ENCODE data around the gene FDPS. TPM values are rescaled to one million over a fixed set of nuclear protein-coding genes. Genes with fewer than 3 reads are reported as not detected.

The FDPS gene
- polyA plus RNA-seq, 1 experiment: 126 TPM

DNA sequence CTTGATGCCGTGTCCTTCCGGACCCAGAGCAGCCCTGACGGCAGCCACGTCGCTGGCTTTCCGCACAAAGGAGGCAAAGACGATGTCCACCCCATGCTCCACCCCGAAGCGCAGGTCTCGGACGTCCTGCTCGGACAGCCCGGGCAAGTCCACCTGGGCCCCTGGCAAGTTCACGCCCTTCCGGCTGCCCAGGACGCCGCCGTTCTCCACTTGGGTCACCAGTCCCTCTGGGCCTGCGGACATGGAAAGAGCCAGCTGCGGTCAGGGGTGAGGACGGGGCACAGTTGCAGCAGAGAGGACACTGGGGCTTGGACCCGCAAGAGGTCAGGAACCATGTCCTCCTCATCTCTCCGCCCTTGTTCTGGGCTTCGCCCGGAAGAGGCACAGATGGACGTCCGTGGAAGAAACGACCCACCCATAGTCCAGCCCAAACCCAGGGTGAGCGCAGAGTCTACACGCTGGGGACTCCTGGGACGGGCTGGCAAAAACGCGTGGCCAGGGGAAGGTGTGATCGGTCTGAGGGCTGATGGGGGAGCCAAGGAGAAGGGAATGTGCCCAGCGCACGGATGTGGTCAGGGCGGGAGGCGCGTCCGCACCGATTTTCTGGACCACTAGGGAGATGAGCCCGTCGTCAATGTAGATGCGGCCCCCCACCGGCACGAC, 14.0 kb upstream of the FDPS start:
- no peak overlapping the region for H3K4me3 ChIP-seq (ENCODE audit: low read depth, low read length)
- DNase-seq (ENCODE audit: low read depth): no peak
- CTCF ChIA-PET: no interaction called here
- peaks cover 37% of the 10 kb centered on the region for H3K27me3 ChIP-seq (ENCODE audit: control insufficient read depth, insufficient read depth, low read length)
- TF ChIP-seq, protein P1, sequence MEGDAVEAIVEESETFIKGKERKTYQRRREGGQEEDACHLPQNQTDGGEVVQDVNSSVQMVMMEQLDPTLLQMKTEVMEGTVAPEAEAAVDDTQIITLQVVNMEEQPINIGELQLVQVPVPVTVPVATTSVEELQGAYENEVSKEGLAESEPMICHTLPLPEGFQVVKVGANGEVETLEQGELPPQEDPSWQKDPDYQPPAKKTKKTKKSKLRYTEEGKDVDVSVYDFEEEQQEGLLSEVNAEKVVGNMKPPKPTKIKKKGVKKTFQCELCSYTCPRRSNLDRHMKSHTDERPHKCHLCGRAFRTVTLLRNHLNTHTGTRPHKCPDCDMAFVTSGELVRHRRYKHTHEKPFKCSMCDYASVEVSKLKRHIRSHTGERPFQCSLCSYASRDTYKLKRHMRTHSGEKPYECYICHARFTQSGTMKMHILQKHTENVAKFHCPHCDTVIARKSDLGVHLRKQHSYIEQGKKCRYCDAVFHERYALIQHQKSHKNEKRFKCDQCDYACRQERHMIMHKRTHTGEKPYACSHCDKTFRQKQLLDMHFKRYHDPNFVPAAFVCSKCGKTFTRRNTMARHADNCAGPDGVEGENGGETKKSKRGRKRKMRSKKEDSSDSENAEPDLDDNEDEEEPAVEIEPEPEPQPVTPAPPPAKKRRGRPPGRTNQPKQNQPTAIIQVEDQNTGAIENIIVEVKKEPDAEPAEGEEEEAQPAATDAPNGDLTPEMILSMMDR (IDR thresholded peaks at IDR 0.05; ENCODE audit: insufficient read depth, low read depth, low read length): no peak
- H3K36me3 ChIP-seq (ENCODE audit: control insufficient read depth, insufficient read depth, low read length): no peaks in the 10 kb centered on the region
- POLR2A ChIA-PET: no interaction called here

DNA sequence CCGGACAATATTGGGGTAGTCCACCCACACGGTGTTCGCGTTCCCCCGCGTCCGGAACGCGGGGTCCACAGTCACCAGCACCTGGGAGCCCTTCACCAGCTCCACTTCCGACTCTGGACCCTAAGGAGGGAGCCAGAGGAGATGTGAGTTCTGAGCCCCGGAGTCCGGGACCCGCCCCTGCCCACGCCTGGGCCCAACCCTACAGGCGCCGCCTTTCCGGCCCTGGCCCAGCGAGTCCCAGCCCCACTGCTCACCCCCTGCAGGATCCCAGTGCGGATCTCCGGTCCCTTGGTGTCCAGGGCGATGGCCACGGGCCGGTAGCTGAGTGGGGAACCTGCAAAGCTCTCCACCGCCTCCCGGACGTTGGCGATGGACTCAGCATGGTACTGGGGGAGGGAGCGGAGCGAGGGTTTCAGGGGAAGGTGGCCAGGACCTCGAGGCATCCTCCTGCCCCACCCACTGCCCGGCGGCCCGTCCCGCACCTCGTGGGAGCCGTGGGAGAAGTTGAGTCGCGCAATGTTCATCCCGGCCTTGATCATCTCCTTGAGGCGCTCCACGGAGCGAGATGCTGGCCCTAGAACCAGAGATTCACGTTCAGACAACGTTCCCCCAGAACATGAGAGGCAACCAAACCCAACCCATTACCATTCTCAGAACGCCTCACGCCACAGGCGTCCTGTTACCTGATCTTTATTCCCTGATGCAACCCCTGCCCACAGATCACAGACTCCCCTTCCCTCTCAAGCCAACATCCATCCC, 13.3 kb upstream of the FDPS start:
- TF ChIP-seq, protein P1 (IDR thresholded peaks at IDR 0.05; ENCODE audit: insufficient read depth, low read depth, low read length): no peak
- ChIA-PET POLR2A (no interaction called here), CTCF (no interaction called here)
- H3K27me3 ChIP-seq (ENCODE audit: control insufficient read depth, insufficient read depth, low read length): peaks cover 37% of the 10 kb centered on the region
- no peak overlapping the region for H3K4me3 ChIP-seq (ENCODE audit: low read depth, low read length)
- no peak for DNase-seq (ENCODE audit: low read depth)
- H3K36me3 ChIP-seq (ENCODE audit: control insufficient read depth, insufficient read depth, low read length): no peaks in the 10 kb centered on the region

DNA sequence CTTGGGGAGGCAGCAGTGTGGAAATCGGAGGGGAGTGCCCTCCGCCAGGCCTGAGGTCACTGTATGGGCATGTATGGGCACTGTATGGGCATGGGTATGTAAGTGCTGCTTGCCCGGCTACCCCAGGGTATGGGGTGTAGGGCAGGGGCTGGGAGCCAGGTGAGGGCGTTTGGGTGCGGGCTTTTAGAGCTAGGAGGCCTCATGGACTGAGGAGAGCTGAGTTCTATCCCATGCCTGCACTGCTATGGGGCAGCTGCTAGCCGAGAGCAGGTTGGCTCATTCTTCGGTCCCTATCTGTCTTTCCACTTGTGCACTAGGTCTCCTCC, 12.8 kb upstream of the FDPS start:
- TF ChIP-seq, protein P1 (IDR thresholded peaks at IDR 0.05; ENCODE audit: insufficient read depth, low read depth, low read length): no peak
- Histone ChIP-seq H3K27me3 (ENCODE audit: control insufficient read depth, insufficient read depth, low read length) (peaks cover 37% of the 10 kb centered on the region), H3K36me3 (ENCODE audit: control insufficient read depth, insufficient read depth, low read length) (no peaks in the 10 kb centered on the region), H3K4me3 (ENCODE audit: low read depth, low read length) (no peak overlapping the region)
- CTCF ChIA-PET: no interaction called here
- DNase-seq (ENCODE audit: low read depth): no peak
- POLR2A ChIA-PET: no interaction called here

DNA sequence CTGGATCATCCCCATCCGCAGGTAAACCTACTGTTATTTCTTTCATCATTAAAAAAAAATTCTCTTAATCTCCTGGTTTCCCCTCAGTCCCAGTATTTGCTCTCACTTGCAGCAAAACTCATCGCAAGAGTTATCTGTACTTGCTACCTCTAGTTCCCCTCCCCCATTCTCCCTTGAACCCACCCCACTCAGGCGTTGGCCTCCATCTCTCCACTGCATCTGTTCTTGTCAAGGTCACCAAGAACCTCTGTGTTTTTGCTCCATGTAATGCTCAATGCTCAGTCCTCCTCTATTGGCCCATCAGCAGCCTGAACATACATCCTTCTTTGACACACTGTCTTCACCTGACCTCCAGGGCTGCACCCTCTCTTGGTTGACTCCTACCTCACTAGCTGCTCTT, 12.0 kb upstream of the FDPS start:
- peaks cover 36% of the 10 kb centered on the region for H3K27me3 ChIP-seq (ENCODE audit: control insufficient read depth, insufficient read depth, low read length)
- H3K4me3 ChIP-seq (ENCODE audit: low read depth, low read length): no peak overlapping the region
- H3K36me3 ChIP-seq (ENCODE audit: control insufficient read depth, insufficient read depth, low read length): no peaks in the 10 kb centered on the region
- TF ChIP-seq, protein P1 (IDR thresholded peaks at IDR 0.05; ENCODE audit: insufficient read depth, low read depth, low read length): no peak
- DNase-seq (ENCODE audit: low read depth): no peak
- CTCF ChIA-PET: no interaction called here
- POLR2A ChIA-PET: no interaction called here

DNA sequence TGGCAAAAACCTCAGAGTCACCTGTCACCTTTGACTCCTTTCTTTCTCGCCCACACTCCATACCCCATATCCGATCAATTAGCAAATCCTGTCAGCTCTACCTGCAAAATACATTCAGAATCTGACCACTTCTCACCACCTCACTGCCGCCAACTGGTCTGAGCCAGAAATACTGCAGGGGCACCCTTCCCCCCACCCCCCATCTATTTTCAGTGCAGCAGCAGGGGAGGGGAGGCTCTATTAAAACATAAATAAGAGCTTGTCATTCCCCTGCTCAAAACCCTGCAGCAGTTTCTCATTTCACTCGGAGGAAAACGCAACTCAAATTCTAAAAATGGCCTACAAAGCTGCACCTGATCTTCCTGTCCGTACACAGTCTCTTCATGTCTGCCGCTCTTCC, 11.3 kb upstream of the FDPS start:
- Histone ChIP-seq H3K36me3 (ENCODE audit: control insufficient read depth, insufficient read depth, low read length) (no peaks in the 10 kb centered on the region), H3K27me3 (ENCODE audit: control insufficient read depth, insufficient read depth, low read length) (peaks cover 36% of the 10 kb centered on the region), H3K4me3 (ENCODE audit: low read depth, low read length) (no peak overlapping the region)
- ChIA-PET POLR2A (no interaction called here), CTCF (interaction anchor here (1.1 to 1.6 kb wide), 2 partner anchors 18 to 26 kb away, joined by 3 to 5 read pairs; no protein-coding TSS in a partner anchor)
- TF ChIP-seq, protein P1 (IDR thresholded peaks at IDR 0.05; ENCODE audit: insufficient read depth, low read depth, low read length): no peak
- DNase-seq (ENCODE audit: low read depth): no peak

Measured in BJ (cell line).